Measurements from ENCODE around the gene SPOCK1. TPM values are rescaled to one million over a fixed set of nuclear protein-coding genes. Genes with fewer than 3 reads are reported as not detected.

The SPOCK1 gene
- total RNA-seq, 1 experiment from 2014 or later = 10.9 TPM

DNA sequence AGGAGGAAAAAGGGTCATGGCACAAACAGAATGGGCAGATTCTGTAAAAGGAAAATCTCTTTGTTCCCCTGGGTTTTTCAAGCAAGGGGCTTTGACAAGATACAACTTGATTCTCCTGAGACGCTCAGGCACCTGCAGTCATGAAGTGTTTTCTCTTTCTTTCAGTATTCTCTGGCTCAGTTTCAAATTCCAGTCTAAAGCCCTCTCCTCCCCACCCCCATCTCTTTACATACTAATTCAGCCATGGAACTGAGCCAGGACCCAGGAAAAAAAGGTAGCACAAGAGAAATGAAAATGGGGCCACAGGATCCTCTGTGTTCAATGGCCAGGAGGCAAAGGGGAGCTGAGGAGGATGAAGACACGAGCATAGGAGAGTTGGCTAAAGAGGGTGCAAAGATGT, 408.4 kb downstream of the SPOCK1 start:
- H3K36me3 Mint-ChIP-seq (ENCODE audit: insufficient read depth in 1 of 3, low read depth in 3 of 3) = no peaks in the 10 kb centered on the region; a peak in 1 of 7 replicates
- no peaks in the 10 kb centered on the region for H3K27me3 Mint-ChIP-seq (ENCODE audit: low read depth)
- H2AFZ ChIP-seq (ENCODE audit: low read length) = no peak overlapping the region
- H4K91ac ChIP-seq (ENCODE audit: insufficient read length, low read depth, low read length) = no peak overlapping the region
- peaks cover 14% of the 10 kb centered on the region; the same call in 1 of the 2 replicates for H3K4me1 ChIP-seq (ENCODE audit: insufficient read depth, low read length)
- peak overlapping the region; percentile 66 to 97 (median 95); a peak in 6 of 7 replicates for H3K27ac Mint-ChIP-seq
- no peaks in the 10 kb centered on the region for H3K23me2 ChIP-seq (ENCODE audit: insufficient read length, low read depth, low read length, poor library complexity, severe bottlenecking)
- no peak overlapping the region for H4K8ac ChIP-seq (replicated peaks; ENCODE audit: insufficient read length, low read depth, low read length)
- H2BK12ac ChIP-seq (ENCODE audit: insufficient read length, low read depth, low read length) = no peak overlapping the region
- H2BK20ac ChIP-seq (ENCODE audit: low read depth, low read length, poor library complexity, severe bottlenecking) = no peak overlapping the region
- H3K27ac ChIP-seq (ENCODE audit: insufficient read length, low read depth, low read length) = no peak overlapping the region
- DNase-seq = no peak
- H3K4me1 Mint-ChIP-seq = peaks cover 38 to 44% of the 10 kb centered on the region in 2 experiments
- H3K14ac ChIP-seq (ENCODE audit: insufficient read depth, low read length) = no peak overlapping the region
- TF ChIP-seq, protein P1, sequence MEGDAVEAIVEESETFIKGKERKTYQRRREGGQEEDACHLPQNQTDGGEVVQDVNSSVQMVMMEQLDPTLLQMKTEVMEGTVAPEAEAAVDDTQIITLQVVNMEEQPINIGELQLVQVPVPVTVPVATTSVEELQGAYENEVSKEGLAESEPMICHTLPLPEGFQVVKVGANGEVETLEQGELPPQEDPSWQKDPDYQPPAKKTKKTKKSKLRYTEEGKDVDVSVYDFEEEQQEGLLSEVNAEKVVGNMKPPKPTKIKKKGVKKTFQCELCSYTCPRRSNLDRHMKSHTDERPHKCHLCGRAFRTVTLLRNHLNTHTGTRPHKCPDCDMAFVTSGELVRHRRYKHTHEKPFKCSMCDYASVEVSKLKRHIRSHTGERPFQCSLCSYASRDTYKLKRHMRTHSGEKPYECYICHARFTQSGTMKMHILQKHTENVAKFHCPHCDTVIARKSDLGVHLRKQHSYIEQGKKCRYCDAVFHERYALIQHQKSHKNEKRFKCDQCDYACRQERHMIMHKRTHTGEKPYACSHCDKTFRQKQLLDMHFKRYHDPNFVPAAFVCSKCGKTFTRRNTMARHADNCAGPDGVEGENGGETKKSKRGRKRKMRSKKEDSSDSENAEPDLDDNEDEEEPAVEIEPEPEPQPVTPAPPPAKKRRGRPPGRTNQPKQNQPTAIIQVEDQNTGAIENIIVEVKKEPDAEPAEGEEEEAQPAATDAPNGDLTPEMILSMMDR (conservative IDR thresholded peaks at IDR 0.05) = no peak
- H3K79me2 ChIP-seq (ENCODE audit: insufficient read depth, low read length) = no peaks in the 10 kb centered on the region
- H3K9me3 ChIP-seq (ENCODE audit: control insufficient read depth, low read depth, low read length) = no peaks in the 10 kb centered on the region
- no peak overlapping the region for H3K18ac ChIP-seq (ENCODE audit: insufficient read length, low read depth, low read length)
- H4K20me1 ChIP-seq (ENCODE audit: control insufficient read depth, insufficient read depth, insufficient read length) = no peaks in the 10 kb centered on the region
- no peak overlapping the region for H3K56ac ChIP-seq (ENCODE audit: insufficient read length, low read depth, low read length)
- no peaks in the 10 kb centered on the region for H3K27me3 ChIP-seq (ENCODE audit: insufficient read depth, low read length)
- no peak overlapping the region for H3K23ac ChIP-seq (ENCODE audit: insufficient read length, low read depth, low read length)
- no peak overlapping the region for H4K5ac ChIP-seq (ENCODE audit: insufficient read length, low read depth, low read length)
- H3K4me3 Mint-ChIP-seq = peak overlapping the region in 1 of 2 experiments; percentile 11; a peak in 1 of 5 replicates
- no peaks in the 10 kb centered on the region for H3K9me3 Mint-ChIP-seq
- no peak overlapping the region for H2BK15ac ChIP-seq (ENCODE audit: low read depth, low read length)
- no peak overlapping the region for H3T11ph ChIP-seq (ENCODE audit: low read length)
- WGBS (ENCODE audit: extremely low coverage, insufficient read length, low lambda C conversion rate) = no CpG with 5 or more reads among the region's 2 CpGs
- no peak overlapping the region for H2BK120ac ChIP-seq (ENCODE audit: low read depth, low read length, poor library complexity, severe bottlenecking)
- H3K4me2 ChIP-seq (ENCODE audit: insufficient read depth, insufficient read length, low read length) = peak overlapping the region; percentile 3
- H2BK5ac ChIP-seq (ENCODE audit: insufficient read length, low read length) = no peak overlapping the region
- no peak overlapping the region for H3K4ac ChIP-seq (ENCODE audit: low read depth, low read length)
- H2AK5ac ChIP-seq (ENCODE audit: insufficient read length, low read length) = no peak overlapping the region
- no peak overlapping the region for H3K9ac ChIP-seq (ENCODE audit: extremely low read depth, insufficient read length, low read length)
- no peaks in the 10 kb centered on the region for H3K79me1 ChIP-seq (ENCODE audit: insufficient read depth, low read depth, low read length, poor library complexity, severe bottlenecking)

All from H9 (cell line).